Transverse colon (tissue), 4 donors: ENCODE results near the gene ATP12A.

Experiments
- CTCF ChIP-seq, 5 experiments: fragments of 200-600 bp in 3 of 5; fragments of 450-650 bp in 2 of 5; sonication (generic) in 3 of 5; IDR thresholded peaks; 1 replicate in 2 of 5; 2 replicates in 3 of 5; pipeline ENCODE4 v1.5.1; 2016 to 2017; ENCODE audit warnings: antibody characterized with exemption in 5 of 5, inconsistent platforms in 3 of 5, mild to moderate bottlenecking in 2 of 5, moderate library complexity in 1 of 5
- POLR2AphosphoS5 ChIP-seq, 3 donors: sonication (generic); formaldehyde crosslinking; IDR thresholded peaks; one replicate each; pipeline ENCODE4 v1.6.1; 2016; ENCODE audit warnings: antibody characterized with exemption in 3 of 3

GRCh38 chr13:24717217-24717616, 37.0 kb downstream of the ATP12A start:
- TF ChIP-seq CTCF (IDR thresholded peaks at IDR 0.05) (no peak), POLR2AphosphoS5 (IDR thresholded peaks at IDR 0.05) (no peak)
